Neuronal stem cell (in vitro differentiated cells): ENCODE data around the gene NDUFS4.
"Not testable (repeated sequence)": the region's sequence is repeated elsewhere in the genome, so short reads cannot be mapped to it uniquely, and the experiment has no call there.

Source experiments
- DNase-seq: peaks from one replicate; pipeline ENCODE4 v3.0.0-alpha.2; 2013; ENCODE audit warnings: low spot score
- H2AFZ ChIP-seq: one replicate; pipeline ENCODE4 v1.6.1; 2013; ENCODE audit warnings: mild to moderate bottlenecking, low read length, inconsistent platforms
- H2AK5ac ChIP-seq: 2 replicates; pipeline ENCODE4 v1.6.1; 2013; ENCODE audit warnings: low read depth, mild to moderate bottlenecking, inconsistent platforms, low read length, moderate library complexity, mixed read lengths
- H2BK120ac ChIP-seq: 2 replicates; pipeline ENCODE4 v1.6.1; 2013; ENCODE audit warnings: low read depth, mild to moderate bottlenecking, inconsistent platforms, low read length, moderate library complexity, mixed read lengths
- H2BK12ac ChIP-seq: one replicate; pipeline ENCODE4 v1.6.1; 2013; ENCODE audit warnings: low read length, inconsistent platforms
- H2BK15ac ChIP-seq: 2 replicates; pipeline ENCODE4 v1.6.1; 2013; ENCODE audit warnings: mild to moderate bottlenecking, low read length, inconsistent platforms, mixed read lengths
- H2BK5ac ChIP-seq: one replicate; pipeline ENCODE4 v1.6.1; 2013; ENCODE audit warnings: inconsistent platforms, mild to moderate bottlenecking, low read length, moderate library complexity
- H3K14ac ChIP-seq: one replicate; pipeline ENCODE4 v1.6.1; 2013; ENCODE audit warnings: low read length, inconsistent platforms
- H3K18ac ChIP-seq: 2 replicates; pipeline ENCODE4 v1.6.1; 2013; ENCODE audit warnings: low read length, inconsistent platforms
- H3K23ac ChIP-seq: 2 replicates; pipeline ENCODE4 v1.6.1; 2013; ENCODE audit warnings: low read depth, mild to moderate bottlenecking, mixed read lengths, low read length, inconsistent platforms; ENCODE audit not compliant: poor library complexity
- H3K27ac ChIP-seq: replicated peaks from 3 replicates; pipeline ENCODE4 v1.5.1; 2013; ENCODE audit warnings: low read length, inconsistent platforms
- H3K27me3 ChIP-seq, 3 experiments: 2 replicates each; pipeline ENCODE4 v1.6.1; 2013; ENCODE audit warnings: low read length in 3 of 3, mild to moderate bottlenecking in 2 of 3, inconsistent platforms in 1 of 3, low read depth in 1 of 3, mixed read lengths in 1 of 3, moderate library complexity in 1 of 3; ENCODE audit not compliant: control insufficient read depth in 3 of 3, insufficient read depth in 3 of 3
- H3K36me3 ChIP-seq, 2 donors: replicated peaks in 1 of 2; 2 replicates each; pipeline ENCODE4 v1.6.1; 2013; ENCODE audit warnings: low read length in 2 of 2; ENCODE audit not compliant: control insufficient read depth in 2 of 2, insufficient read depth in 2 of 2
- H3K4ac ChIP-seq: 2 replicates; pipeline ENCODE4 v1.6.1; 2013; ENCODE audit warnings: inconsistent platforms, mild to moderate bottlenecking, low read length, moderate library complexity
- H3K4me1 ChIP-seq, 2 donors: 1 replicate in 1 of 2; 2 replicates in 1 of 2; pipeline ENCODE4 v1.6.1; 2013; ENCODE audit warnings: low read length in 2 of 2, low read depth in 1 of 2; ENCODE audit not compliant: control insufficient read depth in 2 of 2, insufficient read depth in 1 of 2
- H3K4me2 ChIP-seq: one replicate; pipeline ENCODE4 v1.6.1; 2013; ENCODE audit warnings: mild to moderate bottlenecking, low read length, inconsistent platforms; ENCODE audit not compliant: insufficient read depth, poor library complexity, severe bottlenecking
- H3K4me3 ChIP-seq, 2 donors: 2 replicates each; pipeline ENCODE4 v1.5.1; 2013; ENCODE audit warnings: low read length in 2 of 2, mild to moderate bottlenecking in 2 of 2, inconsistent platforms in 1 of 2, moderate library complexity in 1 of 2
- H3K79me1 ChIP-seq: one replicate; pipeline ENCODE4 v1.6.1; 2013; ENCODE audit warnings: low read depth, mild to moderate bottlenecking, inconsistent platforms, low read length, moderate library complexity
- H3K9ac ChIP-seq: one replicate; pipeline ENCODE4 v1.6.1; 2013; ENCODE audit warnings: mild to moderate bottlenecking, low read depth, low read length, inconsistent platforms; ENCODE audit not compliant: poor library complexity
- H3K9me3 ChIP-seq, 2 donors: replicated peaks in 1 of 2; 2 replicates each; pipeline versions ENCODE3 to v1.6.1; 2013; ENCODE audit warnings: low read length in 2 of 2, mild to moderate bottlenecking in 2 of 2, inconsistent platforms in 1 of 2, low read depth in 1 of 2, mixed read lengths in 1 of 2, moderate library complexity in 1 of 2; ENCODE audit not compliant: control insufficient read depth in 2 of 2, insufficient read depth in 1 of 2
- H4K8ac ChIP-seq: one replicate; pipeline ENCODE4 v1.6.1; 2013; ENCODE audit warnings: low read depth, mild to moderate bottlenecking, inconsistent platforms, low read length, moderate library complexity
- H4K91ac ChIP-seq: one replicate; pipeline ENCODE4 v1.6.1; 2013; ENCODE audit warnings: low read length, low read depth, mild to moderate bottlenecking, inconsistent platforms; ENCODE audit not compliant: poor library complexity
- WGBS, 2 donors: extraction: QIAGEN DNeasy Blood & Tissue Kit; methylation state at CpG; one replicate each; pipeline ENCODE4 v1.1.7; 2013; ENCODE audit warnings: missing lambda C conversion rate in 2 of 2, mixed read lengths in 1 of 2; ENCODE audit not compliant: insufficient read length in 2 of 2, insufficient replicate concordance in 1 of 2; ENCODE audit errors: extremely low coverage in 2 of 2; 5-methylcytosine and 5-hydroxymethylcytosine counted together

NDUFS4 gene

GRCh38 chr5:53643445-53643844 is 83.0 kb downstream of the NDUFS4 start:
- Histone ChIP-seq H3K27ac (no peak overlapping the region), H3K9ac (no peak overlapping the region), H2AFZ (no peak overlapping the region), H3K79me1 (no peaks in the 10 kb centered on the region), H3K4me3 (no peak overlapping the region), H2BK12ac (no peak overlapping the region), H3K27me3 (no peaks in the 10 kb centered on the region), H3K9me3 (no peaks in the 10 kb centered on the region), H3K4me1 (peaks cover 3 to 15% of the 10 kb centered on the region in 2 donors), H3K18ac (no peak overlapping the region), H3K4ac (no peak overlapping the region), H3K36me3 (peaks cover 0 to 18% of the 10 kb centered on the region in 2 donors), H3K23ac (no peak overlapping the region), H2AK5ac (no peak overlapping the region), H4K8ac (no peak overlapping the region), H3K14ac (no peak overlapping the region), H3K4me2 (no peak overlapping the region), H2BK5ac (no peak overlapping the region), H2BK120ac (no peak overlapping the region), H4K91ac (no peak overlapping the region), H2BK15ac (no peak overlapping the region)
- peak; percentile 12 for DNase-seq
- WGBS, 2 donors: no CpG with 5 or more reads among the region's 4 CpGs

GRCh38 chr5:53645078-53645477 is 84.6 kb downstream of the NDUFS4 start:
- WGBS, 2 donors: no CpG with 5 or more reads among the region's 2 CpGs
- Histone ChIP-seq H3K9ac (no peak overlapping the region), H2AK5ac (no peak overlapping the region), H3K9me3 (peaks cover 0 to 7% of the 10 kb centered on the region in 2 donors), H4K91ac (no peak overlapping the region), H3K4me2 (no peak overlapping the region), H2BK15ac (no peak overlapping the region), H3K36me3 (peaks cover 3 to 31% of the 10 kb centered on the region in 2 donors), H3K18ac (no peak overlapping the region), H2AFZ (no peak overlapping the region), H3K23ac (no peak overlapping the region), H2BK12ac (no peak overlapping the region), H3K27ac (no peak overlapping the region), H3K4ac (no peak overlapping the region), H3K4me3 (no peak overlapping the region), H3K4me1 (peaks cover 3 to 15% of the 10 kb centered on the region in 2 donors), H3K79me1 (no peaks in the 10 kb centered on the region), H2BK120ac (no peak overlapping the region), H2BK5ac (no peak overlapping the region), H4K8ac (no peak overlapping the region), H3K14ac (no peak overlapping the region), H3K27me3 (no peaks in the 10 kb centered on the region)
- DNase-seq: no peak

- DNase-seq: no peak
- Histone ChIP-seq H3K4me2 (no peak overlapping the region), H3K79me1 (no peaks in the 10 kb centered on the region), H3K14ac (no peak overlapping the region), H3K4me3 (no peak overlapping the region), H3K23ac (no peak overlapping the region), H2BK120ac (no peak overlapping the region), H3K27me3 (no peaks in the 10 kb centered on the region), H3K18ac (no peak overlapping the region), H2BK5ac (no peak overlapping the region), H3K9me3 (peaks cover 0 to 7% of the 10 kb centered on the region in 2 donors), H3K9ac (no peak overlapping the region), H4K91ac (no peak overlapping the region), H3K4me1 (no peaks in the 10 kb centered on the region), H2AFZ (no peak overlapping the region), H2AK5ac (no peak overlapping the region), H4K8ac (no peak overlapping the region), H3K27ac (no peak overlapping the region), H2BK15ac (no peak overlapping the region), H3K4ac (no peak overlapping the region), H3K36me3 (peaks cover 3 to 35% of the 10 kb centered on the region in 2 donors), H2BK12ac (no peak overlapping the region)
- WGBS, 2 donors: no CpG with 5 or more reads among the region's 2 CpGs
Measured at GRCh38 chr5:53649352-53649751, 88.9 kb downstream of the NDUFS4 start.

DNA sequence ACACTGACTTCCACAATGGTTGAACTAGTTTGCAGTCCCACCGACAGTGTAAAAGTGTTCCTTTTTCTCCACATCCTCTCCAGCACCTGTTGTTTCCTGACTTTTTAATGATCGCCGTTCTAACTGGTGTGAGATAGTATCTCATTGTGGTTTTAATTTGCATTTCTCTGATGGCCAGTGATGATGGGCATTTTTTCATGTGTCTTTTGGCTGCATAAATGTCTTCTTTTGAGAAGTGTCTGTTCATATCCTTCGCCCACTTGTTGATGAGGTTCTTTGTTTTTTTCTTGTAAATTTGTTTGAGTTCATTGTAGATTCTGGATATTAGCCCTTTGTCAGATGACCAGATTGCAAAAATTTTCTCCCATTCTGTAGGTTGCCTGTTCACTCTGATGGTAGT is 100.1 kb downstream of the NDUFS4 start:
- H3K27me3 ChIP-seq, DNase-seq, H3K4ac ChIP-seq, H2BK5ac ChIP-seq, H3K79me1 ChIP-seq, H3K27ac ChIP-seq, H3K4me1 ChIP-seq, H3K4me2 ChIP-seq, H3K36me3 ChIP-seq, H2AK5ac ChIP-seq, H3K18ac ChIP-seq, H2BK15ac ChIP-seq, H3K14ac ChIP-seq, H3K9me3 ChIP-seq, H4K8ac ChIP-seq, H2AFZ ChIP-seq, H3K4me3 ChIP-seq, H3K9ac ChIP-seq, H3K23ac ChIP-seq, H2BK12ac ChIP-seq, H2BK120ac ChIP-seq, H4K91ac ChIP-seq: not testable (repeated sequence)
- no CpG with 5 or more reads among the region's 4 CpGs for WGBS, 2 donors
